Glutamatergic neuron (in vitro differentiated cells): Measurements from ENCODE around the gene CDCA4. TPM values are rescaled to one million over a fixed set of nuclear protein-coding genes. Genes with fewer than 3 reads are reported as not detected.

Source experiments
- DNase-seq: peaks from one replicate; pipeline ENCODE4 v3.0.0; 2022
- H3K27ac Mint-ChIP-seq: one replicate; pipeline ENCODE4 v1.8.0; 2020; ENCODE audit warnings: mild to moderate bottlenecking, mixed read lengths, inconsistent platforms; ENCODE audit not compliant: unreplicated experiment
- H3K27me3 Mint-ChIP-seq: one replicate; pipeline ENCODE4 v1.8.0; 2020; ENCODE audit warnings: mild to moderate bottlenecking, moderate library complexity, mixed read lengths, inconsistent platforms; ENCODE audit not compliant: unreplicated experiment
- H3K36me3 Mint-ChIP-seq: one replicate; pipeline ENCODE4 v1.8.0; 2020; ENCODE audit warnings: mild to moderate bottlenecking, mixed read lengths, inconsistent platforms; ENCODE audit not compliant: unreplicated experiment
- H3K4me1 Mint-ChIP-seq: one replicate; pipeline ENCODE4 v1.8.0; 2020; ENCODE audit warnings: mild to moderate bottlenecking, low read depth, mixed read lengths, inconsistent platforms; ENCODE audit not compliant: unreplicated experiment
- H3K4me3 Mint-ChIP-seq: one replicate; pipeline ENCODE4 v1.8.0; 2020; ENCODE audit warnings: mild to moderate bottlenecking, mixed read lengths, inconsistent platforms; ENCODE audit not compliant: unreplicated experiment
- H3K9me3 Mint-ChIP-seq: one replicate; pipeline ENCODE4 v1.8.0; 2020; ENCODE audit warnings: mild to moderate bottlenecking, moderate library complexity, mixed read lengths, inconsistent platforms; ENCODE audit not compliant: unreplicated experiment
- CTCF ChIP-seq: fragments of 200-600 bp; sonication (generic); IDR thresholded peaks from one replicate; pipeline ENCODE4 v1.5.0; 2021; ENCODE audit not compliant: partially characterized antibody, unreplicated experiment
- total RNA-seq: library from RNA; stranded (reverse); fragmentation: NEBNext Ultra II Directional; extraction: Animal tissue kit (Norgen Biotek cat#: 25700); gene quantifications from one replicate; pipeline ENCODE4 v1.2.1, GENCODE V29; 2021; ENCODE audit not compliant: unreplicated experiment

The CDCA4 gene
- total RNA-seq, 1 donor from 2014 or later: 23.2 TPM

- H3K36me3 Mint-ChIP-seq: no peaks in the 10 kb centered on the region
- peaks cover 7% of the 10 kb centered on the region for H3K27me3 Mint-ChIP-seq
- H3K27ac Mint-ChIP-seq: no peak overlapping the region
- H3K9me3 Mint-ChIP-seq: peaks cover 8% of the 10 kb centered on the region
- no peak for TF ChIP-seq CTCF
- H3K4me1 Mint-ChIP-seq: peaks cover 1% of the 10 kb centered on the region
- no peak for DNase-seq
- H3K4me3 Mint-ChIP-seq: no peak overlapping the region
Observed at GRCh38 chr14:105052110-105052458, 31.2 kb upstream of the CDCA4 start.

GRCh38 chr14:105051182-105052109 lies 30.6 kb upstream of the CDCA4 start:
- Mint-ChIP-seq H3K36me3 (no peaks in the 10 kb centered on the region), H3K4me1 (no peaks in the 10 kb centered on the region), H3K9me3 (peaks cover 8% of the 10 kb centered on the region), H3K4me3 (no peak overlapping the region), H3K27ac (no peak overlapping the region), H3K27me3 (peaks cover 7% of the 10 kb centered on the region)
- TF ChIP-seq CTCF: no peak
- DNase-seq: no peak

GRCh38 chr14:105050551-105050897 lies 29.6 kb upstream of the CDCA4 start:
- Mint-ChIP-seq H3K4me1 (no peaks in the 10 kb centered on the region), H3K9me3 (peaks cover 8% of the 10 kb centered on the region), H3K27ac (no peak overlapping the region), H3K36me3 (no peaks in the 10 kb centered on the region), H3K27me3 (peaks cover 7% of the 10 kb centered on the region), H3K4me3 (no peak overlapping the region)
- no peak for TF ChIP-seq CTCF
- DNase-seq: no peak

GRCh38 chr14:105049753-105050550 lies 29.1 kb upstream of the CDCA4 start:
- Mint-ChIP-seq H3K27ac (no peak overlapping the region), H3K36me3 (no peaks in the 10 kb centered on the region), H3K4me1 (no peaks in the 10 kb centered on the region), H3K9me3 (peaks cover 5% of the 10 kb centered on the region), H3K4me3 (no peak overlapping the region), H3K27me3 (peaks cover 8% of the 10 kb centered on the region)
- no peak for TF ChIP-seq CTCF
- no peak for DNase-seq
